ENCODE data around the gene TRIOBP.

The TRIOBP gene

GRCh38 chr22:37690901-37691504 lies 5.8 kb upstream of the TRIOBP start:
- TF ChIP-seq CTCF (IDR thresholded peaks at IDR 0.05) = no peak

GRCh38 chr22:37692627-37693285 lies 4.1 kb upstream of the TRIOBP start:
- TF ChIP-seq CTCF (IDR thresholded peaks at IDR 0.05) = no peak

- no peak for TF ChIP-seq CTCF (IDR thresholded peaks at IDR 0.05)
Observed at GRCh38 chr22:37697538-37697835, 639 bp downstream of the TRIOBP start.

- no peak for TF ChIP-seq CTCF (IDR thresholded peaks at IDR 0.05)
Observed at GRCh38 chr22:37701141-37701786, 4.4 kb downstream of the TRIOBP start.

- TF ChIP-seq CTCF (IDR thresholded peaks at IDR 0.05) = no peak
Observed at GRCh38 chr22:37703906-37704305, 7.1 kb downstream of the TRIOBP start.

- no peak for TF ChIP-seq CTCF (IDR thresholded peaks at IDR 0.05)
Observed at GRCh38 chr22:37704645-37705044, 7.8 kb downstream of the TRIOBP start.

- no peak for TF ChIP-seq CTCF (IDR thresholded peaks at IDR 0.05)
Observed at GRCh38 chr22:37705205-37705604, 8.4 kb downstream of the TRIOBP start.

Measured in LNCAP (cell line).